Nephron (organoid): ENCODE measurements around the gene ABCG1.

Experiments used
- H3K27ac Mint-ChIP-seq, 3 experiments: 2 replicates each; pipeline ENCODE4 v1.8.0; 2020; ENCODE audit warnings: mixed read lengths in 3 of 3, mild to moderate bottlenecking in 2 of 3, moderate library complexity in 1 of 3
- H3K27me3 Mint-ChIP-seq: 2 replicates; pipeline ENCODE4 v1.8.0; 2021; ENCODE audit warnings: low read depth, mild to moderate bottlenecking, moderate library complexity, mixed read lengths
- H3K36me3 Mint-ChIP-seq: 2 replicates; pipeline ENCODE4 v1.8.0; 2020; ENCODE audit warnings: low read depth, mixed read lengths
- H3K4me1 Mint-ChIP-seq: 2 replicates; pipeline ENCODE4 v1.8.0; 2020; ENCODE audit warnings: mixed read lengths
- H3K4me3 Mint-ChIP-seq, 3 experiments: 2 replicates each; pipeline ENCODE4 v1.8.0; 2020; ENCODE audit warnings: mild to moderate bottlenecking in 3 of 3, mixed read lengths in 3 of 3, moderate library complexity in 2 of 3
- H3K9me3 Mint-ChIP-seq: 2 replicates; pipeline ENCODE4 v1.8.0; 2020; ENCODE audit warnings: mixed read lengths
- TF ChIP-seq, protein P1 (sequence below), 3 experiments: fragments of 200-600 bp; sonication (generic); IDR thresholded peaks; one replicate each; pipeline ENCODE4 v1.5.0; 2021; ENCODE audit warnings: antibody characterized with exemption in 3 of 3; ENCODE audit not compliant: unreplicated experiment in 3 of 3

Gene ABCG1

DNA sequence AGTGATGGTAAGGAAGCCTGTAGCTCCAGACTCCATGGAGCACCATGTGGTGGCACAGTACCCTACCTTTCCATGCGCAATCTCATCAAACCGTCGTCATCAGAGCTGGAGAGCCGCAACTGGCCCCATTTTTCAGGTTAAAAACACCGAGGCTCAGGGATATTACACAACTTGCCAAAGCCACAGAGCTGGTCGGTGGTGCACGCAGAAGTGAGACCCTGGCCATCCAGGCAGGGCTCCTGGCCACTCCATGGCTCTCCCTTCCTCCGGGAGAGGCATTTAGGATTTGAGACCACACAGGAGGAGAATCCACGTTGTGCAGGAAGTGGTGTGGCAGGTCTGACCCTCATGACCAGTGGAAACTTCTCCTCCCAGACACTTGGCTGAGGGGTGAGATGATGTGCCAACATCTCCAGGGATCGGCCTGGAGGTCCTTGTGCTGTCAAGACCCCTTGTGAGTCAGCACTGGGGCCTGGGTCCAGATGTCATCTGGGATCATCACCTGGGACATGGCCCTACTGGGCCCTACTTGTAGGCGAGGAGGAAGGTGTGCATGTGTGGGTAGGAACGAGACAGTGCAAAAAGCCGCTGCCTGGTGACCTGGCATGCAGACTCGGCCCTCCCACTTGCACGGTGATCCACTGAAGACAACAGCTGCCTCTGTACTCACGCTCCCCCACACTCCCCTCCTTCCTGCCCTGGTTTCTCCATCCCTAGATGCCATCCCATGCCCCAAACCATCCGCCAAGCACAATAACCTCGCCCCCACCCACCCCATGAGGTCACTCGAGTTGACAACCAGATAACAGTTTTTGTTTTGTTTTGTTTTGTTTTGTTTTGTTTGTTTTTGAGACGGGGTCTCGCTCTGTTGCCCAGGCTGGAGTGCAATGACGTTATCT lies 85.9 kb downstream of the ABCG1 start:
- H3K36me3 Mint-ChIP-seq, result no peaks in the 10 kb centered on the region
- peaks cover 10% of the 10 kb centered on the region for H3K4me1 Mint-ChIP-seq
- H3K27ac Mint-ChIP-seq, result no peak overlapping the region
- H3K4me3 Mint-ChIP-seq, result no peak overlapping the region
- H3K27me3 Mint-ChIP-seq, result peaks cover 24% of the 10 kb centered on the region
- no peaks in the 10 kb centered on the region for H3K9me3 Mint-ChIP-seq
- TF ChIP-seq, protein P1, sequence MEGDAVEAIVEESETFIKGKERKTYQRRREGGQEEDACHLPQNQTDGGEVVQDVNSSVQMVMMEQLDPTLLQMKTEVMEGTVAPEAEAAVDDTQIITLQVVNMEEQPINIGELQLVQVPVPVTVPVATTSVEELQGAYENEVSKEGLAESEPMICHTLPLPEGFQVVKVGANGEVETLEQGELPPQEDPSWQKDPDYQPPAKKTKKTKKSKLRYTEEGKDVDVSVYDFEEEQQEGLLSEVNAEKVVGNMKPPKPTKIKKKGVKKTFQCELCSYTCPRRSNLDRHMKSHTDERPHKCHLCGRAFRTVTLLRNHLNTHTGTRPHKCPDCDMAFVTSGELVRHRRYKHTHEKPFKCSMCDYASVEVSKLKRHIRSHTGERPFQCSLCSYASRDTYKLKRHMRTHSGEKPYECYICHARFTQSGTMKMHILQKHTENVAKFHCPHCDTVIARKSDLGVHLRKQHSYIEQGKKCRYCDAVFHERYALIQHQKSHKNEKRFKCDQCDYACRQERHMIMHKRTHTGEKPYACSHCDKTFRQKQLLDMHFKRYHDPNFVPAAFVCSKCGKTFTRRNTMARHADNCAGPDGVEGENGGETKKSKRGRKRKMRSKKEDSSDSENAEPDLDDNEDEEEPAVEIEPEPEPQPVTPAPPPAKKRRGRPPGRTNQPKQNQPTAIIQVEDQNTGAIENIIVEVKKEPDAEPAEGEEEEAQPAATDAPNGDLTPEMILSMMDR (IDR thresholded peaks at IDR 0.05; ENCODE audit: unreplicated experiment in 3 of 3), result no peak

DNA sequence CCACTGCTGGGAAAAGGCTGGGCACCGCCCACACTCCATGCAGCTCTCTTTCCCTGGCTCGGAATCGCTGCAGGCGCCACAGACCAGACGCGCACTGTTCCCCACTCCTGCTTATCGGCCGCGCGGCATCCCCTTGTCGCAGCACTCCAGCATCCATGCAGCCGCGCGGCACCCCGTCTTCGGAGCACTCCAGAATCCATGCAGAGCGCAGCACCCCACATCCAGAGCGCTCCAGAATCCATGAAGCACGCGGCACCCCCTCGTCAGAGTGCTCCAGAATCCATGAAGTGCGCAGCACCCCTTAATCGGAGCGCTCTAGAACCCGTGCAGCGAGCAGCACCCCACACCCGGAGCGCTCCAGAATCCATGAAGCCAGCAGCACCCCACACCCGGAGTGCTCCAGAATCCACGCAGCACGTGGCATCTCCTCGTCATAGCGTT lies 86.8 kb downstream of the ABCG1 start:
- Mint-ChIP-seq H3K4me1 (peaks cover 17% of the 10 kb centered on the region), H3K27ac (no peak overlapping the region), H3K4me3 (no peak overlapping the region), H3K36me3 (no peaks in the 10 kb centered on the region), H3K9me3 (no peaks in the 10 kb centered on the region), H3K27me3 (peaks cover 25% of the 10 kb centered on the region)
- TF ChIP-seq, protein P1 (IDR thresholded peaks at IDR 0.05; ENCODE audit: unreplicated experiment in 3 of 3), result no peak

- Mint-ChIP-seq H3K4me1 (peaks cover 17% of the 10 kb centered on the region), H3K36me3 (no peaks in the 10 kb centered on the region), H3K9me3 (no peaks in the 10 kb centered on the region), H3K27me3 (peaks cover 25% of the 10 kb centered on the region), H3K4me3 (no peak overlapping the region), H3K27ac (no peak overlapping the region)
- TF ChIP-seq, protein P1 (IDR thresholded peaks at IDR 0.05; ENCODE audit: unreplicated experiment in 3 of 3), result no peak
Measured at GRCh38 chr21:42306366-42307035, 87.6 kb downstream of the ABCG1 start.

GRCh38 chr21:42307106-42307505 lies 88.2 kb downstream of the ABCG1 start:
- Mint-ChIP-seq H3K9me3 (no peaks in the 10 kb centered on the region), H3K27me3 (peaks cover 31% of the 10 kb centered on the region)
- TF ChIP-seq, protein P1 (IDR thresholded peaks at IDR 0.05; ENCODE audit: unreplicated experiment in 3 of 3), result no peak

GRCh38 chr21:42308161-42308913 lies 89.4 kb downstream of the ABCG1 start:
- Mint-ChIP-seq H3K36me3 (no peaks in the 10 kb centered on the region), H3K9me3 (no peaks in the 10 kb centered on the region), H3K4me3 (no peak overlapping the region), H3K27me3 (peaks cover 36% of the 10 kb centered on the region), H3K4me1 (peaks cover 21% of the 10 kb centered on the region), H3K27ac (no peak overlapping the region)
- TF ChIP-seq, protein P1 (IDR thresholded peaks at IDR 0.05; ENCODE audit: unreplicated experiment in 3 of 3), result no peak

More at GRCh38 chr21:42307106-42307505, 88.2 kb downstream of the ABCG1 start:
- Mint-ChIP-seq H3K27ac (no peak overlapping the region), H3K4me1 (peaks cover 17% of the 10 kb centered on the region), H3K36me3 (no peaks in the 10 kb centered on the region), H3K4me3 (no peak overlapping the region)
